ENCODE measurements around the gene GON4L. TPM values are rescaled to one million over a fixed set of nuclear protein-coding genes. Genes with fewer than 3 reads are reported as not detected.

GON4L gene
- total RNA-seq: 12.1 and 17.5 TPM in 2 replicates

GRCh38 chr1:155856975-155857930 is at the start of gene GON4L:
TSS of gene GON4L (minus strand) at chr1:155857214. CDS start at chr1:155853780, 3,434 bp downstream.

GRCh38 chr1:155859234-155859829 is 2.3 kb upstream of the GON4L start, which contains the start of gene SYT11:
TSS of gene SYT11 (plus strand) at chr1:155859567. CDS start at chr1:155859762, 195 bp downstream.

Other genes starting within 250 kb of the GON4L start
- gene MSTO1, start 247.0 kb downstream of the GON4L start, total RNA-seq: 11.9 and 22.2 TPM in 2 replicates
- gene YY1AP1, start 168.4 kb downstream of the GON4L start, total RNA-seq: 25.7 and 29.8 TPM in 2 replicates
- gene DAP3, start 168.1 kb downstream of the GON4L start, total RNA-seq: 141 and 159 TPM in 2 replicates
- 12.7 and 21.8 TPM in 2 replicates for gene SYT11, start 2.4 kb upstream of the GON4L start, total RNA-seq
- gene RIT1, start 54.1 kb upstream of the GON4L start, total RNA-seq: 13.9 and 22.4 TPM in 2 replicates
- 16.3 and 23.2 TPM in 2 replicates for gene KHDC4, start 77.2 kb upstream of the GON4L start, total RNA-seq
- not detected in 2 replicates for gene RXFP4, start 84.4 kb upstream of the GON4L start, total RNA-seq
- gene ARHGEF2, start 121.3 kb upstream of the GON4L start, total RNA-seq: 57.4 and 79.0 TPM in 2 replicates
- 604 TPM in 2 replicates for gene SSR2, start 163.7 kb upstream of the GON4L start, total RNA-seq
- 22.8 and 27.9 TPM in 2 replicates for gene UBQLN4, start 196.6 kb upstream of the GON4L start, total RNA-seq
- gene LAMTOR2, start 197.6 kb upstream of the GON4L start, total RNA-seq: 79.5 and 116 TPM in 2 replicates
- gene RAB25, start 203.9 kb upstream of the GON4L start, total RNA-seq: 0.89 and 1.3 TPM in 2 replicates
- gene MEX3A, start 225.3 kb upstream of the GON4L start, total RNA-seq: 15.6 and 23.7 TPM in 2 replicates

Measured in mesangial cell (primary cell).